Activated naive CD4-positive, alpha-beta T cell (primary cell): Measurements from ENCODE around the gene GNPTG.
"Not testable (repeated sequence)": the region's sequence is repeated elsewhere in the genome, so short reads cannot be mapped to it uniquely, and the experiment has no call there.

Experiments used
- DNase-seq, 4 experiments: peaks; one replicate each; lab custom pipeline; 2025; lab: John Stamatoyannopoulos, UW

GNPTG gene

DNA sequence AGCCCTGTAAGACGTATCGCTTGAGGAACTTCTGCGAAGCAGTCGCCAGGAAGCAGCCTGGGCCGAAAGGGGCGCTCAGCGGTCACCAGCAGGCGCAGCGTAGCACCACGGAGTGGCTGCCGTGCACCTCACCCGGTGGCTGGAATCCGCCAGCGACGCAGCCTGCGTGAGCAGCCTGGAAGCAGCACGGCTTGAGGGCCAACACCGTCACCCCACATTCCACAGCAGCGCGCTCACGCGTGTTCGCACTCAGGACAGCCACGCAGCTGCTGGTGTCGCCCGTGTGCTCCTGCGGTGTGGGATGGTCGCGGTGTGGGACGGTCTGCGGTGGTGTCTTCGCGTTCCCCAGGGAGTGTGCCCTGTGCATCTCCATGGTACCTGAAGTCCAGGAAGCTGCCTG lies 32.7 kb upstream of the GNPTG start:
- DNase-seq: no peak

DNA sequence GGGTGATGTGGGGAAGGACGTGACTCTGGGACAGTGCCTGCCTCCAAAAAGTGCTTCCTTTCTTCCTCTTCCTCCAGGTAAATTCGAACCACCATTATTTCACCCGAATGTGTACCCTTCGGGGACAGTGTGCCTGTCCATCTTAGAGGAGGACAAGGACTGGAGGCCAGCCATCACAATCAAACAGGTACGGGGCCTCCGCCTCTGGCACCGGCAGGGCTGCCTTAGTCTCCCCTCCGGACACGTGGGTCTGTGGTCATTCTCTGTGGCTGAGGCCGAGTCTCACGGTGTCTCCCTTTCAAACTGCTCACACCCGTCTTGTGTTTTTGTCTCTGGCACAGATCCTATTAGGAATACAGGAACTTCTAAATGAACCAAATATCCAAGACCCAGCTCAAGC lies 31.6 kb upstream of the GNPTG start:
- DNase-seq: no peak

GRCh38 chr16:1320658-1321240 lies 31.0 kb upstream of the GNPTG start:
- DNase-seq: no peak

DNA sequence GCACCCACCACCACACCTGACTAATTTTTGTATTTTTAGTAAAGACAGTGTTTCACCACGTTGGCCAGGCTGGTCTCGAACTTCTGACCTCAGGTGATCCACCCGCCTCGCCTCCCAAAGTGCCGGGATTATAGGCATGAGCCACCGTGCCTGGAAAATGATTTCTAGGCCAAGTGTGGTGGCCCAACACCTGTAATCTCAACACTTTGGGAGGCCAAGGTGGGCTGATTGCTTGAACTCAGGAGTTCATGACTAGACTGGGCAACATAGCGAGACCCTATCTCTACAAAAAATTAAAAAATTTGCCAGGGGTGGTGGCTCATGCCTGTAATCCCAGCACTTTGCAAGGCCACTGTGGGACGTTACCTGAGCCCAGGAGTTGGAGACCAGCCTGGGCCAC lies 29.3 kb upstream of the GNPTG start:
- no peak for DNase-seq

GRCh38 chr16:1323296-1324239 lies 28.2 kb upstream of the GNPTG start:
- no peak for DNase-seq

- DNase-seq: no peak
These were observed 27.4 kb upstream of the GNPTG start for GRCh38 chr16:1324286-1324826.

- no peak for DNase-seq
These were observed 26.5 kb upstream of the GNPTG start for GRCh38 chr16:1325261-1325660.

- DNase-seq: no peak
These were observed 25.9 kb upstream of the GNPTG start for GRCh38 chr16:1325673-1326371.

DNA sequence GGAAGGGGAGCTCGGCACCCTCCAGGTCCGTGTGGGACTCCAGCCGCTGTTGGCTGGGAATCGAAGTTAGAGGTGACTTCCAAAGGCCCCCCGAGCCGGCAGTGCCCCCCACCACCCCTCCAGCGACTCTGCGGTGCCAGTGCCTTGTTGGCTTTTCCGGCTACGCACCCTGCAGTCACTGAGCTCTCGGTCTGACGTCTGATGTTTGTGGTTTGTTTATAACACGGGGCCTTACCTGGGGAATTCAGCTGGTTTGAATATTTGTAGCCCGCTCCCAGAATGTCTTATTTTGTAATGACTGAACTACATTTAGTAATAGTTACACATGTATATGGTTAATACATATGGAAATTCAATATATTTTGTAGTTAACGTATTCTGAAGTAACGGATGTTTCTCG lies 25.3 kb upstream of the GNPTG start:
- DNase-seq: no peak

DNA sequence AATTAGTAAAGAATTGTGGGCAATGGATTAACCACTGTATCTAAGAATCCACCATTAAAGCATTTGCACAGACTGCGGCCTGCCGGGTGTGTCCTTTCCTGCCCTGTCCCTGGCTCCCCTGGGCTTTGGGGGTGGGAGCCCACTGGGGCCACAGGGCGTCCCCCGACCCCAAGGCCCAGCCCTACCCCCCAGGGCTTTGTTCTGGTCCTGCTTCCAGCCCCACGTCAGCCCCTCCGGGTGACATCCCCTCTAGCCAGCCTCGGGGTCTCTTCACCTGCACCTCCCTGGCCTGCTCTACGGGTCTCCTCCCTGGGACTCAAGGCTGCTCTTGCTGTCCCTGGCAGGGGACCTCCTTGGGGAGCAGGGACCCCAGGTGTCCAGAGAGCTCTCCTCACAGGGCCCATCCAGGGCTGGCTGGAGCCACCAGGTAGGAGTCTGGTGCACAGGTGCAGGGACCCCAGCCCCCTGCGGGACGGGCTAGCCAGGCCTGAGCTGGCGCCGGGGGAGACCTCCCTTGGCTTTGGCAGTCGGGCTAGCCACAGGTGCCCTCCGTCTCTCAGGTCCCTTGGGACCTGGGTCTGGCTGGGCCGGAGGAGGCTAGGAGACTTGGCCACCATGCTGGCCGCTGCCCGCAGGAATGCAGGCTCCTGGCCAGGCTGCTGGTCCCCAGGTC lies 24.6 kb upstream of the GNPTG start:
- no peak for DNase-seq

- DNase-seq: no peak
These were observed 24.1 kb upstream of the GNPTG start for GRCh38 chr16:1327619-1327947.

DNA sequence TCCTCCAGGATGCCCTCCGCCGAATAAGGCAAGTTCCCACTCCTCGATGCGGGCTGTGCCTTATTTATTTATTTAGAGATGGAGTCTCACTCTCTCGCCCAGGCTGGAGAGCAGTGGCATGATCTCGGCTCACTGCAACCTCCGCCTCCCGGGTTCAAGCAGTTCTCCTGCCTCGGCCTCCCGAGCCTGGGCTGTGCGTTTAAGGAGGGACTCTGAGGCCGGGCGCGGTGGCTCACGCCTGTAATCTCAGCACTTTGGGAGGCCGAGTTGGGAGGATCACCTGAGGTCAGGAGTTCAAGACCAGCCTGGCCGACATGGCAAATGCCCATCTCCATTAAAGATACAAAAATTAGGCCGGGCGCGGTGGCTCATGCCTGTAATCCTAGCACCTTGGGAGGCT lies 23.6 kb upstream of the GNPTG start:
- DNase-seq: not testable (repeated sequence)

DNA sequence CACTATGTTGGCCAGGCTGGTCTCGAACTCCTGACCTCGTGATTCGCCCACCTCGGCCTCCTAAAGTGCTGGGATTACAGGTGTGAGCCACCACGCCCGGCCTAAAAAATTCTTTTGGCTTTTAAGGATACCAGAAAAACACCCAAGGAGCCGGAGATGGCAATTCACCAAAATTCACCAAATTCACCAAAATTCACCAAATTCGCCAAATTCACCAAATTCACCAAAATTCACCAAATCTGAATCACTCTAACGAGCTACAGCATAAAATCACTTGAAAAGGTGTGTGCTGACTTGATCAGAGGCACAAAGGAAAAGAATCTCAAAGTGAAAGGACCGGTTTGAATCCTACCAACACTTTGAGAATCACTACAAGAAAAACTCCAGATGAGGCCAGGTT lies 22.8 kb upstream of the GNPTG start:
- DNase-seq: not testable (repeated sequence)

DNA sequence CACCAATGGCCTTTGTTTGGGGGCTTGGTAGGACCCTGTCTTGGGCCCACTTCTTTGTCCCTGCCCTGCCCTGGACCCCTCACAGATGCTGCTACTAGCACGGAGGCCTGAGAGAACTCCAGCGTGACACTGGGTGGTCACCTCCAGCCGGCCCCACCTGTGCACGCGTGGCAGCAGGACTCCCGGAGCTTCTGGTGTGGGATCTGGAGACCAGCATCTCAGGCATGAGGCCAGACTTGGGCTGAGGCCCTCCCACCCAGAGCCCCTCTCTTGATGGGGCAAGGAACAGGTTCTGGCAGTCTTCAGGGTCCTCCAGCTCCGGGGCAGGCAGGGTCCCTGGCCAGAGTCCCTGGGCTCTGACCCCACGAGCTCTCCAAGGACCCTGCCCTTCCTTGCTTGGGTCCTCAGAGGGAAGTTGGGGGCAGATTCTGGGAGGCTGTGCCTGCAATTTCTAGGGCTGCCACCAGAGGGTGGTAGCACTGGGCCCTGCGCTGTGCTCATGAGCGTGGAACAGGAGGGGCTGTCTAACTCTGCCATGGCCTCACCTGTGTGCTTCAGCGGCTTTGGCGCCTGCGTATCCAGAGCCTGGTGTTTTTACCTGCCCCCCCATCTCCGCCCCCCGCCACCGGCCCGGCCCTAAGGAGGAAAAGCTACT lies 21.3 kb upstream of the GNPTG start:
- no peak for DNase-seq

- DNase-seq: no peak
These were observed 20.6 kb upstream of the GNPTG start for GRCh38 chr16:1330931-1331711.

GRCh38 chr16:1331712-1332617 lies 19.8 kb upstream of the GNPTG start:
- DNase-seq: no peak

GRCh38 chr16:1332618-1333148 lies 19.0 kb upstream of the GNPTG start:
- DNase-seq: no peak

DNA sequence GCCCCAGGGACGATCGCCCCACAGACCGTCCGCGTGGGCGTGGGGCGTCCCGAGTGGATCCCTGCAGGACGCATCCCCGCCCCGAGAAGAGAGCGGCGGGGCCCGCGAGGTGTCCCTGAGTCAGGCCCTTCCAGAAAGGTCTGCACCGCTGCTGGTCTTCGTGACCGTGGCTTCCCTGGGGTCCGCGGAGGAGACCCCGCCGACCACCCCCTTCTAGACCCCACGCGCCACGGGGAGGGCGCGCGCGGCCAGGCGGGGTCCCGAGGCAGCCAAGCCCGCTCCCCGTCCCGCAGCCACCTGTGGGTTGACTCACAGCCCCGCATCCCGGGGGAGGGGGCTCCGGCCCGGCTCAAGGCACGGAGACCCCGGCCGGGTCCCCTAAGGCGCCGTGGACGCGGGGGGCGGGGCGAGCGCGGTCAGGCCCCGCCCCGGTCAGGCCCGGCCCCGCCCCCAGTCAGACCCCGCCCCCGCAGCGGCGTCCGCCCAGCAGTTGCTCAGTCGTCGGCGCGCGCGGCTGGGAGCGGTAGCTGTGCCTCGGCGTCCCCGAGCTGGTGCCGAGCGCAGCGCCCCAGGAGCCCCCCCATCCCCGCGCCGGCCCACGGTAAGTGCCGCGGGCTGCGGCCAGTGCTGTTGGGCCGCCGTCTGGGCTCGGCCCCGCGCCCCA lies 18.4 kb upstream of the GNPTG start, which contains the start of gene BAIAP3:
TSS of gene BAIAP3 (plus strand) at position 497 of the 664 bp plus-strand sequence. CDS start 4,905 bp downstream, outside the sequence.
- peak in 2 of 4 experiments; percentile 16 to 39 for DNase-seq
